ENCODE data around the gene CAB39. TPM values are rescaled to one million over a fixed set of nuclear protein-coding genes. Genes with fewer than 3 reads are reported as not detected.

CAB39 gene
- total and polyA plus RNA-seq, 2 of the 8 experiments (the other 6 are each of a cell fraction or from before 2014, with no cell fraction given) = 16.4 to 50.5 TPM

- Histone ChIP-seq H2AK5ac (ENCODE audit: low read depth, low read length) (0 out of 2 replicates have a peak overlapping the region, but pooled peaks have one; percentile 27), H3K27me3 (replicated peaks in 1 of 4; ENCODE audit: control insufficient read depth in 3 of 4, extremely low read depth in 1 of 4, insufficient read depth in 3 of 4, low read length in 3 of 4) (no peaks in the 10 kb centered on the region; a peak in 1 of 7 replicates), H3K27ac (ENCODE audit: low read depth, low read length) (peak overlapping the region; percentile 74; the same call in 1 of the 2 replicates), H3K56ac (replicated peaks; ENCODE audit: insufficient read length, low read depth, low read length) (peak overlapping the region; percentile 75), H2AFZ (ENCODE audit: low read length) (peak overlapping the region; percentile 69; the same call in 1 of the 2 replicates), H2BK12ac (ENCODE audit: low read depth, low read length) (peak overlapping the region; percentile 94; the same call in 1 of the 2 replicates), H3K9ac (replicated peaks in 1 of 4; ENCODE audit: extremely low read depth in 1 of 4, low read depth in 3 of 4, low read length in 3 of 4) (peak overlapping the region in 3 of 4 experiments; percentile 31 to 62 (median 49); a peak in 6 of 7 replicates), H3K79me1 (ENCODE audit: low read depth, low read length) (peaks cover 9% of the 10 kb centered on the region; the same call in 1 of the 2 replicates), H3K9me3 (ENCODE audit: insufficient read depth in 2 of 2, low read depth in 1 of 2, low read length in 1 of 2) (no peaks in the 10 kb centered on the region), H3K36me3 (ENCODE audit: control insufficient read depth in 2 of 4, insufficient read depth in 4 of 4, low read length in 3 of 4) (peaks cover 0 to 2% (median 0%) of the 10 kb centered on the region in 4 experiments; a peak in 1 of 8 replicates), H3K23me2 (ENCODE audit: low read depth, low read length) (peaks cover 20% of the 10 kb centered on the region), H4K20me1 (replicated peaks in 1 of 2; ENCODE audit: control insufficient read depth in 1 of 2, insufficient read depth in 2 of 2, low read length in 2 of 2) (peaks cover 0 to 3% of the 10 kb centered on the region in 2 experiments), H3K4me1 (replicated peaks in 1 of 4; ENCODE audit: control insufficient read depth in 3 of 4, insufficient read depth in 4 of 4, low read length in 3 of 4) (peaks cover 6 to 50% (median 35%) of the 10 kb centered on the region in 4 experiments), H3K4ac (replicated peaks; ENCODE audit: insufficient read length, low read depth, low read length) (peak overlapping the region; percentile 63), H4K8ac (ENCODE audit: extremely low read depth, insufficient read depth, low read length) (peak overlapping the region; percentile 17), H4K91ac (replicated peaks; ENCODE audit: insufficient read length, low read length) (peak overlapping the region; percentile 67), H2BK120ac (replicated peaks; ENCODE audit: low read depth, low read length) (peak overlapping the region; percentile 57), H2BK15ac (ENCODE audit: low read length) (peak overlapping the region; percentile 82; the same call in 1 of the 2 replicates), H3K79me2 (ENCODE audit: control insufficient read depth in 1 of 2, insufficient read depth in 2 of 2, low read length in 2 of 2) (peaks cover 0 to 44% of the 10 kb centered on the region in 2 experiments; a peak in 3 of 4 replicates), H3K23ac (ENCODE audit: insufficient read length) (no peak overlapping the region), H2BK5ac (ENCODE audit: low read depth, low read length) (peak overlapping the region; percentile 72), H2BK20ac (ENCODE audit: low read length) (peak overlapping the region; percentile 51; the same call in 1 of the 2 replicates), H4K5ac (ENCODE audit: insufficient read length, low read depth, low read length) (peak overlapping the region; percentile 43), H3K18ac (ENCODE audit: extremely low read depth, low read length) (peak overlapping the region; percentile 33), H3K4me2 (ENCODE audit: insufficient read depth in 1 of 2, low read depth in 2 of 2, low read length in 2 of 2) (peak overlapping the region; percentile 76 to 94), H3K4me3 (ENCODE audit: extremely low read depth in 1 of 4, insufficient read depth in 2 of 4, low read depth in 3 of 4, low read length in 4 of 4) (peak overlapping the region; percentile 44 to 99 (median 76)), H3K14ac (ENCODE audit: insufficient read length) (no peak overlapping the region)
- DNase-seq (ENCODE audit: low read depth in 1 of 2, low spot score in 2 of 2) (no peak), FAIRE-seq (no peak)
- ChIA-PET POLR2A (ENCODE audit: partially characterized antibody) (interaction anchor here (0.6 to 1.8 kb wide), 16 partner anchors 8 to 796 kb away, joined by 3 to 8 read pairs (median 4); no protein-coding TSS in a partner anchor), CTCF (ENCODE audit: partially characterized antibody) (interaction anchor here (1.0 to 10.1 kb wide), 6 partner anchors 11 to 547 kb away, joined by 3 to 86 read pairs (median 4); no protein-coding TSS in a partner anchor)
- WGBS, 2 experiments (ENCODE audit: extremely low coverage in 1 of 2, insufficient coverage in 1 of 2, insufficient read length in 1 of 2, insufficient replicate concordance in 2 of 2, low coverage in 1 of 2, low lambda C conversion rate in 2 of 2, missing lambda C conversion rate in 1 of 2) = 18% methylated on average over 18 of the region's 18 CpGs; no CpG with 5 or more reads in 1 of the 2 experiments
- no peak for TF ChIP-seq ZNF274 (IDR thresholded peaks at IDR 0.05; ENCODE audit: borderline replicate concordance, extremely low read depth, low read length)
- no peak for TF ChIP-seq NANOG (IDR thresholded peaks at IDR 0.05; ENCODE audit: insufficient read depth, low read depth, low read length, poor library complexity, severe bottlenecking)
- no peak for TF ChIP-seq CHD2 (IDR thresholded peaks at IDR 0.05; ENCODE audit: low read length)
- TF ChIP-seq TAF1 (IDR thresholded peaks at IDR 0.05; ENCODE audit: low read depth, low read length) = no peak
- TF ChIP-seq NRF1 (IDR thresholded peaks at IDR 0.05; ENCODE audit: low read depth, low read length) = no peak
- no peak for TF ChIP-seq CREB1 (IDR thresholded peaks at IDR 0.05)
- no peak for TF ChIP-seq GABPA (IDR thresholded peaks at IDR 0.05; ENCODE audit: borderline replicate concordance, insufficient read depth, low read length)
- TF ChIP-seq RXRA (IDR thresholded peaks at IDR 0.05; ENCODE audit: insufficient read depth, low read depth, low read length) = no peak
- no peak for TF ChIP-seq FOSL1 (IDR thresholded peaks at IDR 0.05; ENCODE audit: insufficient read depth, low read depth, low read length)
- TF ChIP-seq KDM1A (IDR thresholded peaks at IDR 0.05; ENCODE audit: borderline replicate concordance, low read length) = no peak
- TF ChIP-seq SIN3A (conservative IDR thresholded peaks at IDR 0.05 in 1 of 2, IDR thresholded peaks at IDR 0.05 in 1 of 2; ENCODE audit: low read depth in 1 of 2, low read length in 2 of 2) = no peak
- TF ChIP-seq BCL11A (IDR thresholded peaks at IDR 0.05; ENCODE audit: low read depth in 2 of 2, low read length in 2 of 2) = no peak
Measured at GRCh38 chr2:230864122-230864604, 151.5 kb downstream of the CAB39 start.

Measured in H1 (cell line).